ENCODE data around the gene FPGS. TPM values are rescaled to one million over a fixed set of nuclear protein-coding genes. Genes with fewer than 3 reads are reported as not detected.

The FPGS gene
- total RNA-seq, 1 donor from 2014 or later = 64.2 TPM

GRCh38 chr9:127862075-127863011, 59.7 kb downstream of the FPGS start:
- DNase-seq = peak; percentile 74

GRCh38 chr9:127863191-127863621, 60.5 kb downstream of the FPGS start:
- no peak for DNase-seq

Other genes starting within 250 kb of the FPGS start
- gene STXBP1, start 190.6 kb upstream of the FPGS start, total RNA-seq = 24.7 and 34.0 TPM in 2 replicates
- gene CFAP157, start 95.9 kb upstream of the FPGS start, total RNA-seq = not detected in 2 replicates
- 22.3 and 24.7 TPM in 2 replicates for gene PTRH1, start 87.2 kb upstream of the FPGS start, total RNA-seq
- gene TTC16, start 86.8 kb upstream of the FPGS start, total RNA-seq = not detected in 2 replicates
- gene TOR2A, start 67.6 kb upstream of the FPGS start, total RNA-seq = 7.7 and 13.2 TPM in 2 replicates
- gene SH2D3C, start 24.2 kb upstream of the FPGS start, total RNA-seq = 77.8 and 95.6 TPM in 2 replicates
- gene CDK9, start 16.8 kb upstream of the FPGS start, total RNA-seq = 102 and 116 TPM in 2 replicates
- gene ENG, start 51.8 kb downstream of the FPGS start, total RNA-seq = 84.2 and 165 TPM in 2 replicates
- 22.0 and 42.2 TPM in 2 replicates for gene AK1, start 74.8 kb downstream of the FPGS start, total RNA-seq
- gene ST6GALNAC6, start 96.7 kb downstream of the FPGS start, total RNA-seq = 33.2 and 44.8 TPM in 2 replicates
- 50.0 and 98.0 TPM in 2 replicates for gene ST6GALNAC4, start 114.2 kb downstream of the FPGS start, total RNA-seq
- 0.51 and 0.70 TPM in 2 replicates for gene PIP5KL1, start 127.9 kb downstream of the FPGS start, total RNA-seq
- gene DPM2, start 135.0 kb downstream of the FPGS start, total RNA-seq = 8.5 and 9.9 TPM in 2 replicates
- 8.3 and 34.4 TPM in 2 replicates for gene EEIG1, start 178.1 kb downstream of the FPGS start, total RNA-seq

Measured in dermis blood vessel endothelial cell (primary cell).